ENCODE measurements around the gene RNF32.
"Not testable (repeated sequence)": the region's sequence is repeated elsewhere in the genome, so short reads cannot be mapped to it uniquely, and the experiment has no call there.

The RNF32 gene

DNA sequence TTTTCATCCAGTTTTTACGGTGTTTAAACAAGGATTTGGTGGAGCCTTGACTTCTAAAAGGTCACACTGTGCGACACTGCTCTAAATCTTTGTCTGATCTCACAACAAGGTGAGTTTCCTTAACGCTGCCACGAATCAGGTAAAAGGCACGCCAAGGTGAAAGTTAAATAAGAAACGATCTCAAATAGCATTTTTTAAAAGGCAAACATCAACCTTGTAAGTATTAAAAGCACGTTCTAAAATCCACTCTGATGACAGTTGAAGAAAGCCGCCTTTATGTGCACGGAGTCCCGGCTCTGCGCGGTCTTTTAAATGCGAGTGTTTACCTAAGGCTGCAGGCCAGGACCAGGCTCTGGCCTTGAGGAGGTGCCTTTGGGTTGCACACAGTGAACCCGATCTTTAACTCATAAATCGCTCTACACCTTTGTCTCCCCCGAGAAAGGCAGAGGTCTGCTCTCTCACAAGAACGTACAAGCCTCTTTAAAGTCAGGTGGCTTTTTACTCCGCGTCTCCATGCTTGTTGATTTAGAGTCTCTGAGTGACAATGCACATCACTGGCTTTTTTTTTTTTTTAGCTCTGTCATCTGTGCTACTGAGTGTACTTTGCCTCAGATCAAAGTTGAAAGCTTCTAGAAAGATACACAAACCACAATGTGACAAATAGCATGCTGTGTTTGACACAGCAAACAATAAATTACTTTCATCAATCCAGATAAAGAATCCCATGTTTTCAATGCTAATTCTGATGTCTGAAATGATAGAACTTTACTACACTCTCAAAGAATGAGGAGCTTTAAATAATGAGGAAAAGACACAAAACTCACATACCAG lies 25.9 kb upstream of the RNF32 start:
- DNase-seq (ENCODE audit: low read depth in 3 of 3), result no peak

DNA sequence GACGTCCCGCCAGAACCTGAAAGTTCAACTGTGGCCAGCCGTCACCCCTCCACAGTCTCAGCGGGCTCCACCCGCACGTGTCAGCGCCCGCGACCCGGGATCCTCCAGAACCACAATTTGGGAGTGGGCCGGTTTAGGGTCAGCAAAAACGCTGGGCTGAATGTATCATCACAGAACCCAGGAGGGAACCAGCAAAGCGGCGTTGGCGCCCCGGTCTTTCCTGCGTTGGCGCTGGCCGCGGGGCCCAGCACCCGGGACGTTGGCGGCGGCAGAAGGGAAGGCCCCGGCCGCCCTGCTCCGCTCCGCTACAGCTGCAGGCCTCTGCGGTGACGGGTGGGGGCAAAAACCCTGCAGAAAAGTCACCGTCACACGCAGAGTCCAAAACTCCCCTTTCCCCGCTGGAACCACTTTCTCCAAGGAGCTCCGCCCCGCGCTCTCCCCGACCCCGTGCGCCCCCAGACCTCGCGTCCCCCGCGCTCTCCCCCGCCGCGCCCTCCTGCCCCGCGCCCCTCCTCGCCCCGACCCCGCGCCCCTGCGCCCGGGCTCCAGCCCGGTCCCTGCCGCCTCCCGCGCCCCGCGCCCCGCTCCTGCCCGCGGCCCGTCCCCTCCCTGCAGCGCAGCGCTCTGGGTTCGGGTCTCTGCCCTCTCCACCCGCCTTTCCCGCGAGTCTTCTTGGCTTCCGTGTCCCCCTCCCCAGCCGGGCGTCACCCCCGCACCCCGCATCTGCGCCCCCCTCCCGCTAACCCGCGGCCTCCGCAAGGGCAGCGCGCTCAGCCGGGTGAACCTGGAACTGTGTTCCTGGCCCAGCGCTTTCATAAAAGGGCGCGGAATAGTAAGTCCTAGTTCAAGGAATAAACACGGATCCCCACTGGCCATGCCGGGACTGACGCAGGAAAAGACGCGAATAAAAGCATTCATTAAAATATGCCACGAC lies 24.0 kb upstream of the RNF32 start:
- peak in 1 of 3 experiments; percentile 13 for DNase-seq (ENCODE audit: low read depth in 3 of 3)

DNA sequence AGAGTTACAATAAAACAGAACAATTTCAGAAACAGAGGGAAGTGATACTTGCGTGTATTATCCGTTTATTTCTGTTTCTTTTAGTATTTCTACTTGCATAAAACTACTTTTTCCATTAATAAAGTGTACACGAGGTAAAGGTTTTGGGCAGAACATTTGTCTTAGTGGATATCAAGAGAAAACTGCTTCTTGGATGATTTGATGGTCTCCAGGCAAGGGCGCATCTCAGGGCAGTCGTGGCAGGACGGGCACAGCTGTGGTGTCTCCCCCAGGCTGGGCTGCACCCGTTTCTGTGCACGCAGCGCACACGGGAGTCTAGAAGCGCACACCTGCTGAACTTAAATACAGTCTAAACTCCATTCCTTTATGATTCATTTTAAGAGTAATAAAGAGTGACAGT lies 23.4 kb upstream of the RNF32 start:
- no peak for DNase-seq (ENCODE audit: low read depth in 3 of 3)

- DNase-seq (ENCODE audit: low read depth in 3 of 3), result no peak
Measured at GRCh38 chr7:156618078-156618779, 22.3 kb upstream of the RNF32 start.

GRCh38 chr7:156618780-156619367 lies 21.7 kb upstream of the RNF32 start:
- DNase-seq (ENCODE audit: low read depth in 3 of 3), result no peak

- DNase-seq (ENCODE audit: low read depth in 3 of 3), result not testable (repeated sequence)
Measured at GRCh38 chr7:156619488-156620290, 20.9 kb upstream of the RNF32 start.

- DNase-seq (ENCODE audit: low read depth in 3 of 3), result no peak
Measured at GRCh38 chr7:156620291-156620675, 20.3 kb upstream of the RNF32 start.

- DNase-seq (ENCODE audit: low read depth in 3 of 3), result no peak
Measured at GRCh38 chr7:156621652-156622051, 18.9 kb upstream of the RNF32 start.

DNA sequence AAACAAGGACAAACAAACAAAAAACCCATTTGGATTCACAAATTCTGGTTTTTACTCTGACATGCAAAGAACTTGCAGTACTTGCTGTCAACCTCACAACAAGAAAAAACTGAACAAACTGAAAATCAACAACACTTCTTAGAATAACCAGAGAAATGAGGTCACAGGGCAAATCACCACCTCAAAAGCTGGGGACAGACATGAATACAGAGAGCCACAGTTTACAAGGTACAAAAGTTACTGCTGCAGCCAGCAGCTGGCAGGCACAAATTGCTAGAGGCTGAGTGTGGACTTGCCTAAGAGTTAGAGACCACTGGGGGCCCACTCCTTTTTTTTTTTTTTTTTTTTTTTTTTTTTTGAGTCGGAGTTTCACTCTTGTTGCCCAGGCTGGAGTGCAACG lies 15.0 kb upstream of the RNF32 start:
- DNase-seq (ENCODE audit: low read depth in 3 of 3), result no peak

DNA sequence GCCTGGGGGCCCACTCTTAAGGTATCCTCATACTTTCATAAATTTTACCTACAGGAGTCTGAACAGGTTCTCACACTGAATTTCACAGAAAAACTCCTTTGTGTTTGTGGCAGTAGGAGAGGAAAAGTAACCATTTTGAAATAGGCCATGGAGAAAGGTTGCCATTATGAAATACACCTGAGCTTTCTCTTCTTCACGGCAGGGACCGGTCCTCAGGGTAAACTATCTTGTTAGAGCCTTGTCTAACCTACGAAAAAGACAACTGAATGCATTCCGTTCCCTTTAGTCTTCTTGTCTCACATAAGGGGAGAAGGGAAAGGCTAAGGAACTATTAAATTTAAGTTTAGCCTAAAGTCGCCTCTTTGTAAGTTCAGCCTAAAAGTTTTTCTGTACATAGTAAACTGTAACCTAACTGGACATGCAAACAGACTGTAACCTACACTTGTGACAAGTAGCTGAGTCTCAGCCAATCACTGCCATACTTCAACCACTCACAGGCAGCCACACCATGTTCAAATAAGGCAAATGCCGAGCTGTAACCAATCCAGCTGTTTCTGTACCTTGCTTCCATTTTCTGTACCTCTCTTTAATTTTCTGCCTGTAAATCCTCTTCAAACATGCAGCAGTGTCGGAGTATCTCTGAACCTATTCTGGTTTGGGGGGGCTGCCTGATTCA lies 14.2 kb upstream of the RNF32 start:
- DNase-seq (ENCODE audit: low read depth in 3 of 3), result no peak

GRCh38 chr7:156628562-156628961 lies 12.0 kb upstream of the RNF32 start:
- no peak for DNase-seq (ENCODE audit: low read depth in 3 of 3)

DNA sequence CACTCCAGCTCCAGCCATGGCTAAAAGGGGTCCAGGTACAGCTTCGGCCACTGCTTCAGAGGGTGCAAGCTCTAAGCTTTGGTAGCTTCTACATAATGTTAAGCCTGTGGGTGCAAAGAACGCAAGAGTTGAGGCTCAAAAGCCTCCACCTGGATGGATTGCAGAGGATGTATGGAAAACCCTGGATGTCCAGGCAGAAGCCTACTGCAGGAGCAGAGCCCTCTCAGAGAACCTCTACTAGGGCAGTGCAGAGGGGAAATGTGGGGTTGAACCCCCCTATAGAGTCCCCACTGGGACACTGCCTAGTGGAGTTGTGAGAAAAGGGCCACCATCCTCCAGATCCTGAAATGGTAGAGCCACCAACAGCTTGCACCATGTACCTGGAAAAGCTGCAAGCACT lies 10.7 kb upstream of the RNF32 start:
- no peak for DNase-seq (ENCODE audit: low read depth in 3 of 3)

- no peak for DNase-seq (ENCODE audit: low read depth in 3 of 3)
Measured at GRCh38 chr7:156634117-156634516, 6.5 kb upstream of the RNF32 start.

GRCh38 chr7:156635529-156636385 lies 4.8 kb upstream of the RNF32 start:
- no peak for DNase-seq (ENCODE audit: low read depth in 3 of 3)

DNA sequence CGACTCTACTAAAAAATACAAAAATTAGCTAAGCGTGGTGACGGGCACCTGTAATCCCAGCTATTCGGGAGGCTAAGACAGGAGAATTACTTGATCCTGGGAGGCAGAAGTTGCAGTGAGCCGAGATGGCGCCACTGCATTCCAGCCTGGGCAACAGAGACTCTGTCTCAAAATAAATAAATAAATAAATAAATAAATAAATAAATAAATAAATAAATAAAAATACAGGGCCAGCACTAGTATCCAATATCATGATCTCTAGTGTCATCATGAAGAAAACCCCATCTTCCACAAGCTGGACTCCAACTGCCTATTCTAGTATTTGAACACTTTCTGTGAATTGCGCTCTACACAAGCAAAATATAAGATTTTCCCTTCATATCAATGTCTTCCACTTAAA lies 3.5 kb upstream of the RNF32 start:
- DNase-seq (ENCODE audit: low read depth in 3 of 3), result not testable (repeated sequence)

DNA sequence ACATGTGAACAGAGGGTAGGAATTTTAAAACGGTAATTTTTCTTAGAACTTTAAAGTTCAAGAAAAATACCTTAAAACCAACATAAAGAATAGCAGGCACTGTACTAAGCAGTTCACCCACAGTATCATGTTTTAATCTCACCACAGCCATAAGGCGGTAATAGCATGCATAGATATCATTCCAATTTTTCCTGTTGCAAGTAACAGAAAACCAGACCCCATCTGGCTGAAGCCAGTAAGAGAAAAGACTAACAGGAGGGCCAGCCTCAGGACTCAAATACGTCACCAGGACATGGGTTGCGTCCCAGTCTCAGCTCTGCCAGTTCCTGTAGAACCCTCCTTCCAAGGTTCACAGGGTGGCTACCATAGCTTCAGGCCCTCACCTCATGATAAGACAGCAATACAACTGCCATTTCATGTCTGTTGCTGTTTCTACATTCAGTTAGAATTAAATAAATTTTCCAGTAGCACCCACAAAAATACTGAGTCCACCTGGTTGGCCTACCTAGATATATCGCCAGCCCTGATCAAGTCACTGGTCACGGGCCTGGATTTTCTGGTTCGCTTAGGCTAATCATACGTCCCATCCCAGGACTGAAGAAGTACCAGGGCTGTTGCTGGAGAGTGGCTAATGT lies 2.0 kb upstream of the RNF32 start:
- no peak for DNase-seq (ENCODE audit: low read depth in 3 of 3)

- no peak for DNase-seq (ENCODE audit: low read depth in 3 of 3)
Measured at GRCh38 chr7:156639426-156640256, 933 bp upstream of the RNF32 start.

DNA sequence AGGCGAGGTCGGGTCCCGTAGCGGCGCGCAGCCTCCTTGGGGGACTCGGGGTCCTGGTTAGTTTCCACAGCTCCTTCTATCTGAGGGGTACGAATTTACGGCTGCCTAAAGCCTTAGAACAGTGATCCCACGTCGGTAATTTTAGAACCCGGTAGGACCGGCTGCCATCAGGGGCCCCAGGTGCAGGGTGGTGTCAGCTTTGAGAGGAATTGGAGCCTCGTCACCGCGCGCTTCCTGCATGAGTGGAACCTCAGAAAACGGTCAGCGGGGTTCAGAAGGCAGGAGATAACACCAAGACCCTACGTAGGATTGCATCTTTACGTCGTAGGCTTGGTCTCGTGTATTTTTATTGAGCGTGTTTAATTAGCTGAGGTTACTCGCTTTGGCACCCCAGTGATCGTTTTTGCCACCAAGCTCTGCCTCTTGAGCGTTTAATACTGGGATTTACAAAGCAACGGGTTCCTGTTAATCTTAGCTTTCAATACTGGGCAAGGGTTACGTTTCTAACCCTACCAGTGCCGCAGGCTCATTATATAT lies 443 bp downstream of the RNF32 start:
- peak in 2 of 3 experiments; percentile 11 to 57 for DNase-seq (ENCODE audit: low read depth in 3 of 3)
